WTC11 (cell line): ENCODE results near the gene TNS3.

Experiments
- GTF2I ChIP-seq: fragments of 250-450 bp; sonication (Bioruptor Pico); conservative IDR thresholded peaks from 2 replicates; pipeline ENCODE4 v1.4.0; 2021; ENCODE audit warnings: mild to moderate bottlenecking
- MAX ChIP-seq: sonication (generic); formaldehyde crosslinking; IDR thresholded peaks from 2 replicates; pipeline ENCODE4 v1.8.0; 2022; ENCODE audit warnings: mild to moderate bottlenecking, missing genetic modification reagents
- TEAD1 ChIP-seq: sonication (generic); formaldehyde crosslinking; IDR thresholded peaks from 2 replicates; pipeline ENCODE4 v1.8.0; 2022; ENCODE audit warnings: mild to moderate bottlenecking, missing genetic modification reagents
- TEAD4 ChIP-seq: sonication (generic); formaldehyde crosslinking; IDR thresholded peaks from 2 replicates; pipeline ENCODE4 v1.8.0; 2022; ENCODE audit warnings: mild to moderate bottlenecking, missing genetic modification reagents
- USF2 ChIP-seq: sonication (generic); formaldehyde crosslinking; IDR thresholded peaks from 2 replicates; pipeline ENCODE4 v1.8.1; 2023; ENCODE audit warnings: mild to moderate bottlenecking, missing genetic modification reagents, moderate library complexity
- TF ChIP-seq, protein P1 (sequence below): fragments of 200-600 bp; IDR thresholded peaks from 2 replicates; pipeline ENCODE4 v1.8.0; 2022; ENCODE audit warnings: antibody characterized with exemption

DNA sequence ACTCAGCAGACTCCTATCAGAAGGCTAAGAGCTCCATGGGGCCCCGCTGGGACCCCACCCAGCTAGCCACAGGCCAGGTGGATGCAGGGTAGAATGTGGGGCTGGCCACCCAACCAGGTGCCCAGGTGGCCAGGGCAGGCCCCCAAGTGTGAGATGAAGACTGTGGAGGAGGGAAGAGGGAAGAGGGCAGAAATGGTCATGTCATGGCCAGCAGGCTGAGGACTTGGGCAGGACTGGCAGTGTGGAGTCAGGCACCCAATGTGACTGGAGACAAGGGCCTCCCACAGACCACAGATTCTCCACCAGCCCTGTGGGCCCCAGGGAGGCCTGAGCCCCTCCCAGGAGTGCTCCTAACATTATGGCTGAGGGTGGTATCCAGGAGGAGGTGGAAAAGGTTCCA lies 141.6 kb downstream of the TNS3 start:
- TF ChIP-seq, protein P1, sequence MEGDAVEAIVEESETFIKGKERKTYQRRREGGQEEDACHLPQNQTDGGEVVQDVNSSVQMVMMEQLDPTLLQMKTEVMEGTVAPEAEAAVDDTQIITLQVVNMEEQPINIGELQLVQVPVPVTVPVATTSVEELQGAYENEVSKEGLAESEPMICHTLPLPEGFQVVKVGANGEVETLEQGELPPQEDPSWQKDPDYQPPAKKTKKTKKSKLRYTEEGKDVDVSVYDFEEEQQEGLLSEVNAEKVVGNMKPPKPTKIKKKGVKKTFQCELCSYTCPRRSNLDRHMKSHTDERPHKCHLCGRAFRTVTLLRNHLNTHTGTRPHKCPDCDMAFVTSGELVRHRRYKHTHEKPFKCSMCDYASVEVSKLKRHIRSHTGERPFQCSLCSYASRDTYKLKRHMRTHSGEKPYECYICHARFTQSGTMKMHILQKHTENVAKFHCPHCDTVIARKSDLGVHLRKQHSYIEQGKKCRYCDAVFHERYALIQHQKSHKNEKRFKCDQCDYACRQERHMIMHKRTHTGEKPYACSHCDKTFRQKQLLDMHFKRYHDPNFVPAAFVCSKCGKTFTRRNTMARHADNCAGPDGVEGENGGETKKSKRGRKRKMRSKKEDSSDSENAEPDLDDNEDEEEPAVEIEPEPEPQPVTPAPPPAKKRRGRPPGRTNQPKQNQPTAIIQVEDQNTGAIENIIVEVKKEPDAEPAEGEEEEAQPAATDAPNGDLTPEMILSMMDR, result no peak
- TF ChIP-seq TEAD1 (CRISPR knock-in tag), result no peak
- no peak for TF ChIP-seq GTF2I (CRISPR knock-in tag)
- TF ChIP-seq TEAD4 (CRISPR knock-in tag), result no peak
- TF ChIP-seq MAX (CRISPR knock-in tag), result no peak
- TF ChIP-seq USF2, result no peak
